Measurements from ENCODE around the gene SERPINH1. TPM values are rescaled to one million over a fixed set of nuclear protein-coding genes. Genes with fewer than 3 reads are reported as not detected.

SERPINH1 gene
- total and polyA plus RNA-seq, 8 donors, result 15.4 to 297 (median 48.4) TPM

- no peaks in the 10 kb centered on the region for H3K36me3 ChIP-seq
- intact Hi-C loops (cut with DNase I; ENCODE audit: low total_unique reads), result loop anchor here (5.0 kb wide), 1 partner anchor 121 kb away; no protein-coding TSS in a partner anchor
- TF ChIP-seq POLR2A (IDR thresholded peaks at IDR 0.05) (no peak), EP300 (IDR thresholded peaks at IDR 0.05) (no peak), POLR2AphosphoS5 (IDR thresholded peaks at IDR 0.05) (no peak)
- TF ChIP-seq, protein P1, sequence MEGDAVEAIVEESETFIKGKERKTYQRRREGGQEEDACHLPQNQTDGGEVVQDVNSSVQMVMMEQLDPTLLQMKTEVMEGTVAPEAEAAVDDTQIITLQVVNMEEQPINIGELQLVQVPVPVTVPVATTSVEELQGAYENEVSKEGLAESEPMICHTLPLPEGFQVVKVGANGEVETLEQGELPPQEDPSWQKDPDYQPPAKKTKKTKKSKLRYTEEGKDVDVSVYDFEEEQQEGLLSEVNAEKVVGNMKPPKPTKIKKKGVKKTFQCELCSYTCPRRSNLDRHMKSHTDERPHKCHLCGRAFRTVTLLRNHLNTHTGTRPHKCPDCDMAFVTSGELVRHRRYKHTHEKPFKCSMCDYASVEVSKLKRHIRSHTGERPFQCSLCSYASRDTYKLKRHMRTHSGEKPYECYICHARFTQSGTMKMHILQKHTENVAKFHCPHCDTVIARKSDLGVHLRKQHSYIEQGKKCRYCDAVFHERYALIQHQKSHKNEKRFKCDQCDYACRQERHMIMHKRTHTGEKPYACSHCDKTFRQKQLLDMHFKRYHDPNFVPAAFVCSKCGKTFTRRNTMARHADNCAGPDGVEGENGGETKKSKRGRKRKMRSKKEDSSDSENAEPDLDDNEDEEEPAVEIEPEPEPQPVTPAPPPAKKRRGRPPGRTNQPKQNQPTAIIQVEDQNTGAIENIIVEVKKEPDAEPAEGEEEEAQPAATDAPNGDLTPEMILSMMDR (IDR thresholded peaks at IDR 0.05), result no peak
- no peak overlapping the region for H3K27ac ChIP-seq
- 52 to 66% (median 58%) methylated on average over 10 of the region's 10 CpGs for WGBS, 5 donors
- H3K27me3 ChIP-seq, result peaks cover 0 to 26% (median 12%) of the 10 kb centered on the region in 3 donors
- no peaks in the 10 kb centered on the region for H3K9me3 ChIP-seq
- H3K4me1 ChIP-seq, result peaks cover 17 to 32% (median 22%) of the 10 kb centered on the region in 4 donors
- no peak overlapping the region for H3K4me3 ChIP-seq
- DNase-seq, result no peak
Measured at GRCh38 chr11:75527938-75528735, 33.9 kb upstream of the SERPINH1 start.

- TF ChIP-seq POLR2AphosphoS5 (IDR thresholded peaks at IDR 0.05), result no peak
- TF ChIP-seq EP300 (IDR thresholded peaks at IDR 0.05), result no peak
- no peak for TF ChIP-seq POLR2A (IDR thresholded peaks at IDR 0.05)
- TF ChIP-seq, protein P1 (IDR thresholded peaks at IDR 0.05), result no peak
- WGBS, 5 donors, result 54 to 85% (median 74%) methylated on average over 3 of the region's 3 CpGs
- H3K36me3 ChIP-seq, result no peaks in the 10 kb centered on the region
- H3K27me3 ChIP-seq, result peaks cover 0 to 8% (median 0%) of the 10 kb centered on the region in 3 donors
- no peak overlapping the region for H3K27ac ChIP-seq
- intact Hi-C loops (cut with DNase I; ENCODE audit: low total_unique reads), result loop anchor here (5.0 to 10.0 kb wide), 2 partner anchors 143 to 246 kb away; no protein-coding TSS in a partner anchor
- no peak for DNase-seq
- H3K4me1 ChIP-seq, result peaks cover 4 to 25% (median 9%) of the 10 kb centered on the region in 4 donors
- no peaks in the 10 kb centered on the region for H3K9me3 ChIP-seq
- H3K4me3 ChIP-seq, result no peak overlapping the region
Measured at GRCh38 chr11:75530577-75530976, 31.5 kb upstream of the SERPINH1 start.

DNA sequence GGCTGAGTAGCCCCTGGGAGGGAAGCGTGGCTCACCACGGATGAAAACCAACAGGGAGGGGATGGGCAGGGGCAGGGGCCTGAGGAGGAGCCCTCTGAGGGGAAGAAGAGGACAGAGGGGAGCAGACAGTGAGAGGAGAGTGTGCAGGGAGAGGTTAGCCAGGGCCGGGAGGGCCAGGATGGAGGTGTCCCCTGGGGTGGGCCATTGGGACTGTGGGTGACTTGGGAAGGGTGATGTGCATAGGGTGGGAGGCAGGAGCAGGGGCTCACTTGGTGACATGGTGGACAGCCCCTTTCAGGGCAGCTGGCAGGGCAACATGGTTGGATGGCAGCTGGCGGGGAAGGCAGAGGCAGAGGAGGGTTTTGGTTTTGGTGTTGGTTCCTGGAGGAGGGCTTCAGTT lies 30.7 kb upstream of the SERPINH1 start:
- peaks cover 0 to under 1% (median 0%) of the 10 kb centered on the region in 3 donors for H3K27me3 ChIP-seq
- TF ChIP-seq, protein P1 (IDR thresholded peaks at IDR 0.05), result no peak
- TF ChIP-seq POLR2AphosphoS5 (IDR thresholded peaks at IDR 0.05) (no peak), POLR2A (IDR thresholded peaks at IDR 0.05) (no peak), EP300 (IDR thresholded peaks at IDR 0.05) (no peak)
- H3K36me3 ChIP-seq, result no peaks in the 10 kb centered on the region
- 65 to 78% (median 74%) methylated on average over 4 of the region's 4 CpGs for WGBS, 5 donors
- intact Hi-C loops (cut with DNase I; ENCODE audit: low total_unique reads), result loop anchor here (5.0 to 10.0 kb wide), 2 partner anchors 144 to 247 kb away; no protein-coding TSS in a partner anchor
- H3K27ac ChIP-seq, result no peak overlapping the region
- H3K4me3 ChIP-seq, result no peak overlapping the region
- no peaks in the 10 kb centered on the region for H3K9me3 ChIP-seq
- DNase-seq, result no peak
- H3K4me1 ChIP-seq, result peaks cover 1 to 20% (median 5%) of the 10 kb centered on the region in 4 donors

DNA sequence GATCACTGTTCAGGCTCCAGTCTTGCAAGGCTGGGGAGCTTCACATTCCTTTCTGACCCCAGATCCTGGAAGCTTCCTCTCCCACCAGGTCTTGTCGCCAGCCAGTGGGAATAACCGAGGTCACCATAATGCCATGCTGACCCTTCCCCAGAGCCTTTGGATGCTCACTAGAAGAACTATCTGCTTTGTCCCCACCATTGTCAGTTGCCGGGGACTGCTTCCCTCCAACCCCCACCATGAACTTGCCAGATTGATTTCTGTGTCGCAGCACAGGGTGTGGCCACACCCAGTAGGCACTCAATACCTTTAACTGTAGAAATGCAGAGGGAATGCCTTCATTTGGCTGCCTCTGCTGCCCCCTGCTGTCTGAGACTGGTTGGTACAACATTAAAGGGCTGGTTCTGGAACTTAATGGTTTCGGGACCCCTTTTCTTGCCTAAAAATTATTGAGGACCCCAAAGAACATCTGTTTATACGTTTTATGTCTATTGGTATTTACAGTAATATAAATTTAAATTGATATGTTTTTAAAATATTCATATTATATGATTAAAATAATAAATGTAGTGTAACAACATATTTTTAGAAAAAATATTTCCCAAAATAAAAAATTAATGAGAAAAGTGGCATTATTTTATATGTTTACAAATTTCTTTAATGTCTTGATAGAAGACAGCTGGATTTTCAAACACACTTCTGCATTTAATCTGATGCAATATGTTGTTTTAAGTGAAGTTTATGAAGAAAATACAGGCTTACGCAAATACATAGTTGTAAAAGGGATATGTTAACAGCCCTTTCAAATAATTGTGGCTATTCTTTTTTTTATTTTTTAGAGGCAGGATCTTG lies 29.6 kb upstream of the SERPINH1 start:
- TF ChIP-seq, protein P1 (IDR thresholded peaks at IDR 0.05), result peak in 5 of 7 experiments; percentile 66 to 94 (median 89)
- TF ChIP-seq POLR2A (IDR thresholded peaks at IDR 0.05) (no peak), POLR2AphosphoS5 (IDR thresholded peaks at IDR 0.05) (peak in 1 of 3 donors; percentile 37), EP300 (IDR thresholded peaks at IDR 0.05) (no peak)
- Histone ChIP-seq H3K4me3 (no peak overlapping the region), H3K36me3 (no peaks in the 10 kb centered on the region), H3K27me3 (no peaks in the 10 kb centered on the region), H3K4me1 (peaks cover 0 to 15% (median 2%) of the 10 kb centered on the region in 4 donors), H3K9me3 (no peaks in the 10 kb centered on the region), H3K27ac (no peak overlapping the region)
- intact Hi-C loops (cut with DNase I; ENCODE audit: low total_unique reads), result loop anchor here (2.0 to 10.0 kb wide), 3 partner anchors 86 to 248 kb away; no protein-coding TSS in a partner anchor
- WGBS, 5 donors, result 37 to 43% (median 40%) methylated on average over 7 of the region's 7 CpGs
- peak; percentile 78 to 88 for DNase-seq

Data from stomach (tissue), 9 donors.